NT2/D1 (cell line): ENCODE data around the gene EML4.

Experiments used
- SUZ12 ChIP-seq: IDR thresholded peaks from 2 replicates; pipeline ENCODE4 v1.6.1; 2011; ENCODE audit not compliant: insufficient read length, insufficient read depth; ENCODE audit errors: extremely low read depth
- YY1 ChIP-seq: IDR thresholded peaks from 2 replicates; pipeline ENCODE4 v1.6.1; 2011; ENCODE audit not compliant: insufficient read length, insufficient read depth
- ZNF274 ChIP-seq: IDR thresholded peaks from 2 replicates; pipeline ENCODE4 v1.6.1; 2011; ENCODE audit warnings: mild to moderate bottlenecking, low read depth, low read length

GRCh38 chr2:42324244-42324643 lies 155.1 kb downstream of the EML4 start:
- TF ChIP-seq YY1 = no peak
- TF ChIP-seq SUZ12 = no peak
- TF ChIP-seq ZNF274 = no peak
